ENCODE results near the gene QDPR. TPM values are rescaled to one million over a fixed set of nuclear protein-coding genes. Genes with fewer than 3 reads are reported as not detected.

The QDPR gene
- total and polyA plus RNA-seq, 10 of the 15 experiments (the other 5 are each of a cell fraction or from before 2014, with no cell fraction given): 3.0 to 27.7 (median 11.8) TPM

DNA sequence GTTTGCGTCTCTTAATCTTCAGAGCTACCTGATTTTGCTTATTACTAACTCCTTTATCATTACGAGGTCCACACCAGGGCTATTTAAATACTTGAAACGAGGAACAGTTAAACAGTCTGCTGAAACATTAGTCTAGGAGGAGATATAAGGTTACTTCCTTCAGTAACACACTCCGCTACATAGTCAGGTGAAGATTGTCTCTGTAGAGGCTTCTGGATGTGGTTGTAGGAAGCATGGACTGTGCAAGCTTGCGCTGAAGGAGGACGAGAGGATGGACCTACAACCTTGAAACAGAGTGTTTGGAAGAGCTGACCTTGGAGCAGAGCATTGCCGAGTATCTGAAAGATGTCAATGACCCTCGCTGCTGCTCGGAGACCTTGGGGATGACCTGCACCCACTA, 3.0 kb upstream of the QDPR start, which contains the start of gene CLRN2:
CLRN2 (plus strand) TSS at position 301 of the 400 bp plus-strand sequence. CDS start 102 bp downstream, outside the sequence.
- ChIA-PET SMC1A (ENCODE audit: uncharacterized antibody, unreplicated experiment) (no interaction called here), POLR2A (interaction anchor here (2.1 kb wide), 1 partner anchor 34 kb away, joined by 4 read pairs; no protein-coding TSS in a partner anchor), RAD21 (ENCODE audit: unreplicated experiment) (no interaction called here), CTCF (no interaction called here)
- no TSS peak for BruUV-seq (replicated peaks)
- H2AFZ ChIP-seq (ENCODE audit: control insufficient read depth, low read depth, low read length): no peak within 1 kb of the TSS
- DNase-seq (ENCODE audit: low read depth, low spot score): no peak
- H3K4me1 ChIP-seq (ENCODE audit: control insufficient read depth, insufficient read depth, low read length): no peaks in the 10 kb centered on the region; the same call in 1 of the 2 replicates
- FAIRE-seq: no peak
- intact Hi-C loops (cut with micrococcal nuclease; ENCODE audit: unreplicated experiment): no loop called here
- TF ChIP-seq TARDBP (IDR thresholded peaks at IDR 0.05; ENCODE audit: borderline replicate concordance) (no peak), PAX8 (IDR thresholded peaks at IDR 0.05) (no peak), POLR2AphosphoS2 (IDR thresholded peaks at IDR 0.05; ENCODE audit: low read depth, low read length) (no peak), ZNF24 (IDR thresholded peaks at IDR 0.05) (no peak), RB1 (IDR thresholded peaks at IDR 0.05; ENCODE audit: borderline replicate concordance) (no peak), E2F8 (IDR thresholded peaks at IDR 0.05; ENCODE audit: low read depth, partially characterized antibody) (no peak), CBX3 (IDR thresholded peaks at IDR 0.05; ENCODE audit: borderline replicate concordance, low read depth) (no peak), SREBF2 (IDR thresholded peaks at IDR 0.05; ENCODE audit: low read length) (no peak), SREBF1 (IDR thresholded peaks at IDR 0.05; ENCODE audit: low read length) (no peak), ELK1 (IDR thresholded peaks at IDR 0.05; ENCODE audit: low read depth, low read length) (no peak), RUNX3 (IDR thresholded peaks at IDR 0.05; ENCODE audit: low read length) (no peak), ZNF622 (IDR thresholded peaks at IDR 0.05) (no peak), POU2F2 (IDR thresholded peaks at IDR 0.05; ENCODE audit: borderline replicate concordance, low read depth, low read length) (no peak)
- TF ChIP-seq, protein P1, sequence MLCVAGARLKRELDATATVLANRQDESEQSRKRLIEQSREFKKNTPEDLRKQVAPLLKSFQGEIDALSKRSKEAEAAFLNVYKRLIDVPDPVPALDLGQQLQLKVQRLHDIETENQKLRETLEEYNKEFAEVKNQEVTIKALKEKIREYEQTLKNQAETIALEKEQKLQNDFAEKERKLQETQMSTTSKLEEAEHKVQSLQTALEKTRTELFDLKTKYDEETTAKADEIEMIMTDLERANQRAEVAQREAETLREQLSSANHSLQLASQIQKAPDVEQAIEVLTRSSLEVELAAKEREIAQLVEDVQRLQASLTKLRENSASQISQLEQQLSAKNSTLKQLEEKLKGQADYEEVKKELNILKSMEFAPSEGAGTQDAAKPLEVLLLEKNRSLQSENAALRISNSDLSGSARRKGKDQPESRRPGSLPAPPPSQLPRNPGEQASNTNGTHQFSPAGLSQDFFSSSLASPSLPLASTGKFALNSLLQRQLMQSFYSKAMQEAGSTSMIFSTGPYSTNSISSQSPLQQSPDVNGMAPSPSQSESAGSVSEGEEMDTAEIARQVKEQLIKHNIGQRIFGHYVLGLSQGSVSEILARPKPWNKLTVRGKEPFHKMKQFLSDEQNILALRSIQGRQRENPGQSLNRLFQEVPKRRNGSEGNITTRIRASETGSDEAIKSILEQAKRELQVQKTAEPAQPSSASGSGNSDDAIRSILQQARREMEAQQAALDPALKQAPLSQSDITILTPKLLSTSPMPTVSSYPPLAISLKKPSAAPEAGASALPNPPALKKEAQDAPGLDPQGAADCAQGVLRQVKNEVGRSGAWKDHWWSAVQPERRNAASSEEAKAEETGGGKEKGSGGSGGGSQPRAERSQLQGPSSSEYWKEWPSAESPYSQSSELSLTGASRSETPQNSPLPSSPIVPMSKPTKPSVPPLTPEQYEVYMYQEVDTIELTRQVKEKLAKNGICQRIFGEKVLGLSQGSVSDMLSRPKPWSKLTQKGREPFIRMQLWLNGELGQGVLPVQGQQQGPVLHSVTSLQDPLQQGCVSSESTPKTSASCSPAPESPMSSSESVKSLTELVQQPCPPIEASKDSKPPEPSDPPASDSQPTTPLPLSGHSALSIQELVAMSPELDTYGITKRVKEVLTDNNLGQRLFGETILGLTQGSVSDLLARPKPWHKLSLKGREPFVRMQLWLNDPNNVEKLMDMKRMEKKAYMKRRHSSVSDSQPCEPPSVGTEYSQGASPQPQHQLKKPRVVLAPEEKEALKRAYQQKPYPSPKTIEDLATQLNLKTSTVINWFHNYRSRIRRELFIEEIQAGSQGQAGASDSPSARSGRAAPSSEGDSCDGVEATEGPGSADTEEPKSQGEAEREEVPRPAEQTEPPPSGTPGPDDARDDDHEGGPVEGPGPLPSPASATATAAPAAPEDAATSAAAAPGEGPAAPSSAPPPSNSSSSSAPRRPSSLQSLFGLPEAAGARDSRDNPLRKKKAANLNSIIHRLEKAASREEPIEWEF (IDR thresholded peaks at IDR 0.05; ENCODE audit: insufficient replicate concordance, low read depth, low read length): no peak
- in situ Hi-C loops (cut with MboI): no loop called here
- WGBS (ENCODE audit: insufficient coverage, insufficient replicate concordance, low lambda C conversion rate, missing lambda C conversion rate): 57% methylated on average over 9 of the region's 9 CpGs
- no peak within 1 kb of the TSS for H3K4me2 ChIP-seq (ENCODE audit: control insufficient read depth, insufficient read depth)
- H3K27me3 ChIP-seq (replicated peaks in 1 of 2; ENCODE audit: control insufficient read depth in 2 of 2, insufficient read depth in 2 of 2, low read length in 1 of 2): no peaks in the 10 kb centered on the region
- no peaks in the 10 kb centered on the region for H4K20me1 ChIP-seq (ENCODE audit: control insufficient read depth, insufficient read depth)
- ATAC-seq: no peak
- H3K27ac ChIP-seq (ENCODE audit: control insufficient read depth, insufficient read depth): no peak within 1 kb of the TSS
- H3K79me2 ChIP-seq (ENCODE audit: control insufficient read depth, insufficient read depth, low read length): no peaks in the 10 kb centered on the region
- H3K9me3 ChIP-seq (replicated peaks; ENCODE audit: control insufficient read depth, insufficient read depth, low read length): no peaks in the 10 kb centered on the region
- no peaks in the 10 kb centered on the region for H3K36me3 ChIP-seq (ENCODE audit: control insufficient read depth in 2 of 2, insufficient read depth in 2 of 2, low read length in 1 of 2)
- no peak within 1 kb of the TSS for H3K4me3 ChIP-seq
- H3K9ac ChIP-seq (ENCODE audit: control insufficient read depth, insufficient read depth, low read length): no peak within 1 kb of the TSS
